Endothelial cell of umbilical vein (primary cell): Measurements from ENCODE around the gene HAUS7. TPM values are rescaled to one million over a fixed set of nuclear protein-coding genes. Genes with fewer than 3 reads are reported as not detected.
A peak's percentile ranks its signal among the peaks of the same experiment; 100 is the strongest.

Experiments
- BruUV-seq: library from RNA; stranded (reverse); fragments of 400-500 nt; replicated peaks from 2 replicates; lab custom pipeline; 2021; lab: Mats Ljungman, UMichigan
- CTCF ChIA-PET: fragments of 300-600, 350-600 bp; sonication (Branson Sonifier 250); formaldehyde crosslinking; loops from one replicate; lab custom pipeline; 2021; ENCODE audit warnings: antibody characterized with exemption, inconsistent platforms; lab: Charles Lee
- POLR2A ChIA-PET: fragments of 300-600, 350-600 bp; sonication (Branson Sonifier 250); formaldehyde crosslinking; loops from one replicate; lab custom pipeline; 2021; ENCODE audit warnings: antibody characterized with exemption, inconsistent platforms; lab: Charles Lee
- DNase-seq: peaks from one replicate; pipeline ENCODE4 v3.0.0-alpha.2; 2011; ENCODE audit warnings: low read depth, low spot score
- FAIRE-seq: peaks from 2 replicates; lab custom pipeline; 2011; peaks lifted over from hg19 to GRCh38; lab: Jason Lieb, UNC
- H2AFZ ChIP-seq: 2 replicates; pipeline ENCODE4 v1.6.0; 2012; ENCODE audit warnings: low read depth, low read length, control low read depth, inconsistent platforms
- H3K27ac ChIP-seq: 2 replicates; pipeline ENCODE4 v1.5.1; 2011; ENCODE audit warnings: low read depth, mild to moderate bottlenecking, control low read depth, low read length, moderate library complexity; ENCODE audit not compliant: insufficient read depth
- H3K27me3 ChIP-seq, 2 experiments: 2 replicates each; pipeline versions ENCODE4 v1.6.0 to v1.6.1; 2011; ENCODE audit warnings: low read length in 2 of 2, mixed read lengths in 1 of 2; ENCODE audit not compliant: control insufficient read depth in 2 of 2, insufficient read depth in 2 of 2
- H3K36me3 ChIP-seq, 2 experiments: 2 replicates in 1 of 2; 3 replicates in 1 of 2; pipeline ENCODE4 v1.5.1; 2011; ENCODE audit warnings: low read length in 2 of 2, mild to moderate bottlenecking in 1 of 2, moderate library complexity in 1 of 2; ENCODE audit not compliant: control insufficient read depth in 2 of 2, insufficient read depth in 2 of 2; ENCODE audit errors: extremely low read depth in 1 of 2
- H3K4me1 ChIP-seq: 3 replicates; pipeline ENCODE4 v1.5.1; 2011; ENCODE audit warnings: mild to moderate bottlenecking, low read length; ENCODE audit not compliant: control insufficient read depth, insufficient read depth; ENCODE audit errors: extremely low read depth
- H3K4me2 ChIP-seq: 2 replicates; pipeline ENCODE4 v1.6.1; 2011; ENCODE audit warnings: low read length, control low read depth, mixed read lengths; ENCODE audit not compliant: insufficient read depth
- H3K4me3 ChIP-seq, 3 experiments: fragments of 200-600 bp in 1 of 3; sonication (generic), shearing (Covaris generic) in 1 of 3; replicated peaks in 1 of 3; 2 replicates each; pipeline ENCODE4 v1.5.1; 2011 to 2016; ENCODE audit warnings: control low read depth in 3 of 3, low read length in 3 of 3, mild to moderate bottlenecking in 2 of 3, inconsistent platforms in 1 of 3, low read depth in 1 of 3, moderate library complexity in 1 of 3; ENCODE audit not compliant: insufficient read depth in 1 of 3
- H3K79me2 ChIP-seq: 2 replicates; pipeline ENCODE4 v1.6.0; 2012; ENCODE audit warnings: low read length, inconsistent platforms; ENCODE audit not compliant: control insufficient read depth, insufficient read depth
- H3K9ac ChIP-seq: replicated peaks from 2 replicates; pipeline ENCODE3; 2011; ENCODE audit warnings: low read length, control low read depth; ENCODE audit not compliant: insufficient read depth; ENCODE audit errors: extremely low read depth
- H3K9me1 ChIP-seq: replicated peaks from 3 replicates; pipeline ENCODE4 v1.6.0; 2011; ENCODE audit warnings: mild to moderate bottlenecking, low read length; ENCODE audit not compliant: control insufficient read depth, insufficient read depth; ENCODE audit errors: extremely low read depth
- H3K9me3 ChIP-seq: replicated peaks from 2 replicates; pipeline ENCODE4 v1.5.1; 2012; ENCODE audit warnings: low read length, inconsistent platforms; ENCODE audit not compliant: control insufficient read depth, insufficient read depth
- H4K20me1 ChIP-seq: replicated peaks from 2 replicates; pipeline ENCODE3; 2011; ENCODE audit warnings: mild to moderate bottlenecking, low read length; ENCODE audit not compliant: control insufficient read depth, insufficient read depth; ENCODE audit errors: extremely low read depth
- CTCF ChIP-seq, 2 donors: IDR thresholded peaks; 1 replicate in 1 of 2; 2 replicates in 1 of 2; pipeline ENCODE4 v1.5.1; 2011; ENCODE audit warnings: low read length in 2 of 2, mild to moderate bottlenecking in 2 of 2, moderate library complexity in 2 of 2, control low read depth in 1 of 2, inconsistent platforms in 1 of 2, low read depth in 1 of 2; ENCODE audit not compliant: insufficient read depth in 1 of 2; ENCODE audit errors: extremely low read depth in 1 of 2
- EZH2 ChIP-seq: IDR thresholded peaks from 2 replicates; pipeline ENCODE4 v1.6.1; 2012; ENCODE audit warnings: borderline replicate concordance, low read depth, mild to moderate bottlenecking, moderate library complexity, low read length, inconsistent platforms; ENCODE audit not compliant: severe bottlenecking
- FOS ChIP-seq: IDR thresholded peaks from 2 replicates; pipeline ENCODE4 v1.6.1; 2011; ENCODE audit warnings: mild to moderate bottlenecking, low read length, moderate library complexity, borderline replicate concordance; ENCODE audit not compliant: insufficient read depth
- MAX ChIP-seq: IDR thresholded peaks from 2 replicates; pipeline ENCODE4 v1.6.1; 2011; ENCODE audit not compliant: insufficient read depth, insufficient read length
- MYC ChIP-seq: IDR thresholded peaks from one replicate; pipeline ENCODE4 v1.6.1; 2011; ENCODE audit warnings: mild to moderate bottlenecking, low read depth, low read length
- dilution Hi-C: fragments of 300-500 bp; cut with MboI; formaldehyde crosslinking; loops from one replicate; pipeline ENCODE4 v1.15.0; 2019; ENCODE audit warnings: low sequenced_read_pairs; ENCODE audit not compliant: extremely low pct_ligation_motif_present
- intact Hi-C: fragments of 100-400 bp; cut with micrococcal nuclease; formaldehyde crosslinking; loops from one replicate; pipeline ENCODE4 v1.10.0; 2022
- polyA plus RNA-seq, 4 experiments: library from polyadenylated mRNA; depleted of rRNA in 3 of 4; stranded (reverse) in 3 of 4; unstranded in 1 of 4; fragments of >200 nt; gene quantifications; 2 replicates each; pipeline versions ENCODE4 v1.2.1 to v1.2.3, GENCODE V29; 2011 to 2012; ENCODE audit warnings: missing spikeins in 1 of 4
- total RNA-seq: library from RNA; stranded (reverse); gene quantifications from 2 replicates; pipeline ENCODE4 v1.2.3, GENCODE V29; 2021

Gene HAUS7
- total and polyA plus RNA-seq, 2 donors (not counting 3 experiments of a cell fraction or from before 2014, with no cell fraction given), result 31.0 to 46.4 TPM

GRCh38 chrX:153477364-153477857 is 7.0 kb upstream of the HAUS7 start:
- Histone ChIP-seq H3K27me3 (no peaks in the 10 kb centered on the region), H3K9me3 (no peaks in the 10 kb centered on the region), H3K79me2 (no peaks in the 10 kb centered on the region), H3K36me3 (no peaks in the 10 kb centered on the region), H2AFZ (no peak overlapping the region), H3K4me1 (peaks cover 28% of the 10 kb centered on the region), H3K9ac (peak overlapping the region; percentile 51), H3K9me1 (no peaks in the 10 kb centered on the region), H3K27ac (peak overlapping the region; percentile 73), H4K20me1 (no peaks in the 10 kb centered on the region), H3K4me2 (no peak overlapping the region), H3K4me3 (no peak overlapping the region)
- ChIA-PET CTCF (interaction anchor here (1.1 to 2.3 kb wide), 7 partner anchors 8 to 30 kb away, joined by 3 to 11 read pairs (median 7); partner anchors contain the start of gene BGN), POLR2A (interaction anchor here (1.2 to 1.6 kb wide), 2 partner anchors 14 to 17 kb away, joined by 4 to 6 read pairs; partner anchors contain the start of gene BGN)
- no peak for TF ChIP-seq CTCF (IDR thresholded peaks at IDR 0.05; ENCODE audit: extremely low read depth in 1 of 2, insufficient read depth in 1 of 2, low read depth in 1 of 2, low read length in 2 of 2)
- TF ChIP-seq EZH2, result no peak
- no peak for TF ChIP-seq FOS
- no peak for TF ChIP-seq MYC
- TF ChIP-seq MAX, result no peak
- DNase-seq (no peak), FAIRE-seq (peak; percentile 35)
- no TSS peak for BruUV-seq
- dilution Hi-C loops, result no loop called here
- intact Hi-C loops, result loop anchor here (1.0 kb wide), 1 partner anchor 11 kb away; no protein-coding TSS in a partner anchor
